Smooth muscle cell (in vitro differentiated cells): ENCODE results near the gene CLTCL1. TPM values are rescaled to one million over a fixed set of nuclear protein-coding genes. Genes with fewer than 3 reads are reported as not detected.
"Not testable (repeated sequence)": the region's sequence is repeated elsewhere in the genome, so short reads cannot be mapped to it uniquely, and the experiment has no call there.

ENCODE experiments used
- DNase-seq: peaks from one replicate; lab custom pipeline; 2025; ENCODE audit not compliant: unreplicated experiment; lab: John Stamatoyannopoulos, UW
- H2AFZ ChIP-seq: fragments of 200-600 bp; sonication (generic); 2 replicates; pipeline ENCODE4 v1.6.0; 2016; ENCODE audit warnings: antibody characterized with exemption, low read depth, mild to moderate bottlenecking
- H3F3A ChIP-seq: fragments of 200-600 bp; sonication (generic); 2 replicates; pipeline ENCODE4 v1.6.0; 2017; ENCODE audit warnings: antibody characterized with exemption, low read depth
- H3K27ac ChIP-seq: fragments of 200-600 bp; sonication (generic); 2 replicates; pipeline ENCODE4 v1.5.1; 2016; ENCODE audit warnings: low read depth, mild to moderate bottlenecking
- H3K27me3 ChIP-seq: fragments of 200-600 bp; sonication (generic); 2 replicates; pipeline ENCODE4 v1.6.1; 2016; ENCODE audit warnings: low read depth, mild to moderate bottlenecking
- H3K36me3 ChIP-seq: fragments of 200-600 bp; sonication (generic); 2 replicates; pipeline ENCODE4 v1.5.1; 2016; ENCODE audit warnings: low read depth
- H3K4me1 ChIP-seq: fragments of 200-600 bp; sonication (generic); 2 replicates; pipeline ENCODE4 v1.5.1; 2016; ENCODE audit warnings: low read depth
- H3K4me2 ChIP-seq: fragments of 200-600 bp; sonication (generic); 2 replicates; pipeline ENCODE4 v1.6.0; 2016; ENCODE audit warnings: mild to moderate bottlenecking
- H3K4me3 ChIP-seq: fragments of 200-600 bp; sonication (generic); 2 replicates; pipeline ENCODE4 v1.5.1; 2016; ENCODE audit warnings: mild to moderate bottlenecking
- H3K79me2 ChIP-seq: fragments of 200-600 bp; sonication (generic); 2 replicates; pipeline ENCODE4 v1.6.0; 2016; ENCODE audit warnings: low read depth, mild to moderate bottlenecking
- H3K9ac ChIP-seq: fragments of 200-600 bp; sonication (generic); 2 replicates; pipeline ENCODE4 v1.6.0; 2016; ENCODE audit warnings: low read depth
- H3K9me3 ChIP-seq: fragments of 200-600 bp; sonication (generic); replicated peaks from 2 replicates; pipeline ENCODE4 v1.5.1; 2016; ENCODE audit warnings: low read depth
- H4K20me1 ChIP-seq: fragments of 200-600 bp; sonication (generic); 2 replicates; pipeline ENCODE4 v1.6.0; 2016; ENCODE audit warnings: low read depth
- WGBS: methylation state at CpG from one replicate; pipeline ENCODE4 v1.1.7; 2016; ENCODE audit warnings: low lambda C conversion rate; 5-methylcytosine and 5-hydroxymethylcytosine counted together
- polyA plus RNA-seq: library from polyadenylated mRNA; unstranded; fragments of >200 nt; fragmentation: Nextera tagmentation; extraction: Ambion mirVana; gene quantifications from 2 replicates; pipeline ENCODE4 v1.2.1, GENCODE V29; 2016
- total RNA-seq: library from RNA; depleted of rRNA; stranded (reverse); fragments of >200 nt; gene quantifications from 2 replicates; pipeline ENCODE4 v1.2.3, GENCODE V29; 2014
- TF ChIP-seq, protein P1 (sequence below): fragments of 200-600 bp; sonication (generic); IDR thresholded peaks from 2 replicates; pipeline ENCODE4 v1.5.1; 2017; ENCODE audit warnings: borderline replicate concordance, mild to moderate bottlenecking, antibody characterized with exemption; ENCODE audit not compliant: insufficient read depth, poor library complexity, severe bottlenecking

CLTCL1 gene
- total and polyA plus RNA-seq, 2 experiments from 2014 or later, result 4.7 to 9.0 TPM

- Histone ChIP-seq H3K9ac (no peak overlapping the region), H3K27me3 (no peaks in the 10 kb centered on the region), H3K27ac (no peak overlapping the region), H3K36me3 (no peaks in the 10 kb centered on the region), H3K4me3 (no peak overlapping the region), H2AFZ (no peak overlapping the region), H3K79me2 (no peaks in the 10 kb centered on the region), H3K4me1 (no peaks in the 10 kb centered on the region), H4K20me1 (no peaks in the 10 kb centered on the region), H3F3A (no peaks in the 10 kb centered on the region), H3K9me3 (no peaks in the 10 kb centered on the region), H3K4me2 (no peak overlapping the region)
- WGBS, result 97% methylated on average over 7 of the region's 7 CpGs
- DNase-seq, result no peak
- TF ChIP-seq, protein P1, sequence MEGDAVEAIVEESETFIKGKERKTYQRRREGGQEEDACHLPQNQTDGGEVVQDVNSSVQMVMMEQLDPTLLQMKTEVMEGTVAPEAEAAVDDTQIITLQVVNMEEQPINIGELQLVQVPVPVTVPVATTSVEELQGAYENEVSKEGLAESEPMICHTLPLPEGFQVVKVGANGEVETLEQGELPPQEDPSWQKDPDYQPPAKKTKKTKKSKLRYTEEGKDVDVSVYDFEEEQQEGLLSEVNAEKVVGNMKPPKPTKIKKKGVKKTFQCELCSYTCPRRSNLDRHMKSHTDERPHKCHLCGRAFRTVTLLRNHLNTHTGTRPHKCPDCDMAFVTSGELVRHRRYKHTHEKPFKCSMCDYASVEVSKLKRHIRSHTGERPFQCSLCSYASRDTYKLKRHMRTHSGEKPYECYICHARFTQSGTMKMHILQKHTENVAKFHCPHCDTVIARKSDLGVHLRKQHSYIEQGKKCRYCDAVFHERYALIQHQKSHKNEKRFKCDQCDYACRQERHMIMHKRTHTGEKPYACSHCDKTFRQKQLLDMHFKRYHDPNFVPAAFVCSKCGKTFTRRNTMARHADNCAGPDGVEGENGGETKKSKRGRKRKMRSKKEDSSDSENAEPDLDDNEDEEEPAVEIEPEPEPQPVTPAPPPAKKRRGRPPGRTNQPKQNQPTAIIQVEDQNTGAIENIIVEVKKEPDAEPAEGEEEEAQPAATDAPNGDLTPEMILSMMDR, result no peak
Measured at GRCh38 chr22:19258371-19258770, 33.1 kb downstream of the CLTCL1 start.

DNA sequence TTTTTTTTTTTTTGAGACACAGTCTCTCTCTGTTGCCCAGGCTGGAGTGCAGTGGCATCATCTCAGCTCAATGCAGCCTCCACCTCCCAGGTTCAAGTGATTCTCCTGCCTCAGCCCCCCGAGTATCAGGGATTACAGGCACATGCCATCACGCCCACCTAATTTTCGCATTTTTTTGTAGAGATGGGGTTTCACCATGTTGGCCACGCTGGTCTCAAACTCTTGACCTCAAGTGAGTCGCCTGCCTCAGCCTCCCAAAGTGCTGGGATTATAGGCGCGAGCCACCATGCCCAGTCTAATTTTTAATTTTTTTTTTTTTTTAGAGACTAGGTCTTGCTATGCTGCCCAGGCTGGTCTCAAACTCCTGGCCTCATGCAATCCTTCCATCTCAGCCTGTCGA lies 35.2 kb downstream of the CLTCL1 start:
- not testable (repeated sequence) for H3K4me3 ChIP-seq, H4K20me1 ChIP-seq, H3K4me1 ChIP-seq, H3K4me2 ChIP-seq, H3K9me3 ChIP-seq, H2AFZ ChIP-seq, H3K79me2 ChIP-seq, H3F3A ChIP-seq, H3K27me3 ChIP-seq, H3K36me3 ChIP-seq, H3K27ac ChIP-seq, H3K9ac ChIP-seq, DNase-seq
- WGBS, result 96% methylated on average over 8 of the region's 8 CpGs

DNA sequence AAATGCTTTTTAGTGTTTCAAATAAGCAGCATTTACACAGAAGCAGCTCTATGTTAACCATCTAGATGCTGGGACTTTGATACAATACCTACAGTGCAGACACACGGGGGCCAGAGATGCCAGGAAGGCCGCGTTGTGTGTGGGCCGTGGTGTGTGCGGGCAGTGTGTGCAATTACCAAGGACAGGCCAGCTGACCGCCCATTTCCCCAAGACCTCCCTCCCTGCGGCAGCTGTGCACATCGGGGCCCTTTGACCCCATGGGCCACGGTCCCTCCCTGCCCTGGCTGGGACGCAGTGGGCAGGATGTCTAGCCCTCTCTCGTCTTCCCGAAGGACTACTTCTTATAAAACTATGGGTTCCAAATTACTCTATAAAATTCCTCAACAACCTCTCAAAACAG lies 38.4 kb downstream of the CLTCL1 start:
- TF ChIP-seq, protein P1, result no peak
- Histone ChIP-seq H4K20me1 (no peaks in the 10 kb centered on the region), H3K36me3 (no peaks in the 10 kb centered on the region), H3K27ac (no peak overlapping the region), H3K4me1 (no peaks in the 10 kb centered on the region), H3K4me3 (no peak overlapping the region), H3K27me3 (no peaks in the 10 kb centered on the region), H3F3A (no peaks in the 10 kb centered on the region), H3K9me3 (no peaks in the 10 kb centered on the region), H3K4me2 (no peak overlapping the region), H2AFZ (no peak overlapping the region), H3K79me2 (no peaks in the 10 kb centered on the region), H3K9ac (no peak overlapping the region)
- over 99% methylated on average over 8 of the region's 12 CpGs for WGBS
- DNase-seq, result no peak

- no peaks in the 10 kb centered on the region for H3K9me3 ChIP-seq
- no peak overlapping the region for H3K9ac ChIP-seq
- H3K4me3 ChIP-seq, result no peak overlapping the region
- H3K27ac ChIP-seq, result no peak overlapping the region
- H3K27me3 ChIP-seq, result no peaks in the 10 kb centered on the region
- H4K20me1 ChIP-seq, result no peaks in the 10 kb centered on the region
- no peak for DNase-seq
- H3F3A ChIP-seq, result no peaks in the 10 kb centered on the region
- no peak overlapping the region for H3K4me2 ChIP-seq
- 94% methylated on average over 10 of the region's 10 CpGs for WGBS
- no peaks in the 10 kb centered on the region for H3K4me1 ChIP-seq
- H3K79me2 ChIP-seq, result no peaks in the 10 kb centered on the region
- H2AFZ ChIP-seq, result no peak overlapping the region
- no peaks in the 10 kb centered on the region for H3K36me3 ChIP-seq
- TF ChIP-seq, protein P1, result no peak
Measured at GRCh38 chr22:19244600-19245352, 46.7 kb downstream of the CLTCL1 start.
